ENCODE data around the gene SPAG8. TPM values are rescaled to one million over a fixed set of nuclear protein-coding genes. Genes with fewer than 3 reads are reported as not detected.

The SPAG8 gene
- total RNA-seq, 1 experiment from 2014 or later: 0.29 TPM

GRCh38 chr9:35783418-35783817 lies 28.6 kb downstream of the SPAG8 start:
- Mint-ChIP-seq H3K4me1 (ENCODE audit: low read depth, unreplicated experiment) (no peaks in the 10 kb centered on the region), H3K27me3 (ENCODE audit: insufficient read depth, unreplicated experiment) (no peaks in the 10 kb centered on the region), H3K9me3 (ENCODE audit: unreplicated experiment) (no peaks in the 10 kb centered on the region), H3K27ac (ENCODE audit: unreplicated experiment) (no peak overlapping the region), H3K36me3 (ENCODE audit: insufficient read depth, unreplicated experiment) (no peaks in the 10 kb centered on the region), H3K4me3 (ENCODE audit: unreplicated experiment) (no peak overlapping the region)
- H3K27me3 ChIP-seq (replicated peaks; ENCODE audit: control insufficient read depth, insufficient read depth, low read length): no peaks in the 10 kb centered on the region
- intact Hi-C loops (cut with micrococcal nuclease; ENCODE audit: unreplicated experiment): no loop called here
- TF ChIP-seq CTCF (IDR thresholded peaks at IDR 0.05; ENCODE audit: insufficient read depth in 1 of 2, low read depth in 1 of 2, low read length in 1 of 2, severe bottlenecking in 1 of 2, unreplicated experiment in 1 of 2): no peak
- H3K4me1 ChIP-seq: no peaks in the 10 kb centered on the region
- no peaks in the 10 kb centered on the region for H3K36me3 ChIP-seq (ENCODE audit: control insufficient read depth, insufficient read depth, low read length)
- H3K4me3 ChIP-seq (ENCODE audit: low read depth, low read length): no peak overlapping the region
- ChIA-PET CTCF (interaction anchor here (1.2 to 1.3 kb wide), 2 partner anchors 12 to 31 kb away, joined by 4 read pairs; partner anchors contain the start of gene HINT2), POLR2A (no interaction called here)
- DNase-seq: no peak
- no TSS peak for BruUV-seq (replicated peaks)
- H3K9me3 ChIP-seq: no peaks in the 10 kb centered on the region

DNA sequence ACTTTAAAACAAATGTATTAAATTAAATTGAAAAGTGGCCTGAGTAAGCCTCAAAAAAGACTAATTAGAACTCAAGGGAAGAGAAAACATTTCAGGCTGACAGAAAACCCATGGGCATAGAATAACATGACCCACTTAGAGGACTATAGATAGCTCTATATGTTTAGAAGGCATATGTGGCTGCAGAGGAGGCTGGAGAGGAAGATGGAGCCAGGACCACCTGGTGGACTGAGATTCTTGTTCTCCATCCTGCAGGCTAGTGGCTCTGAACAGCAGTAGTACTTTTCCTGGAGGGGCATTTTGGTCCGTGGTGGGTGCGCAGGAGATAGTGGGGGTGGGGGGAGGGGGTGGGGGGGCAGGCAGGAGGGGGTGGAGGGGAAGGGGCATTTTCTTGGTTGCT lies 31.0 kb downstream of the SPAG8 start:
- Mint-ChIP-seq H3K27ac (ENCODE audit: unreplicated experiment) (no peak overlapping the region), H3K36me3 (ENCODE audit: insufficient read depth, unreplicated experiment) (no peaks in the 10 kb centered on the region), H3K4me3 (ENCODE audit: unreplicated experiment) (no peak overlapping the region), H3K9me3 (ENCODE audit: unreplicated experiment) (no peaks in the 10 kb centered on the region), H3K27me3 (ENCODE audit: insufficient read depth, unreplicated experiment) (no peaks in the 10 kb centered on the region), H3K4me1 (ENCODE audit: low read depth, unreplicated experiment) (no peaks in the 10 kb centered on the region)
- Histone ChIP-seq H3K4me1 (no peaks in the 10 kb centered on the region), H3K4me3 (ENCODE audit: low read depth, low read length) (no peak overlapping the region), H3K36me3 (ENCODE audit: control insufficient read depth, insufficient read depth, low read length) (no peaks in the 10 kb centered on the region), H3K9me3 (no peaks in the 10 kb centered on the region), H3K27me3 (replicated peaks; ENCODE audit: control insufficient read depth, insufficient read depth, low read length) (no peaks in the 10 kb centered on the region)
- TF ChIP-seq CTCF (IDR thresholded peaks at IDR 0.05; ENCODE audit: insufficient read depth in 1 of 2, low read depth in 1 of 2, low read length in 1 of 2, severe bottlenecking in 1 of 2, unreplicated experiment in 1 of 2): no peak
- CTCF ChIA-PET: no interaction called here
- POLR2A ChIA-PET: no interaction called here
- intact Hi-C loops (cut with micrococcal nuclease; ENCODE audit: unreplicated experiment): no loop called here
- BruUV-seq (replicated peaks): no TSS peak
- no peak for DNase-seq

DNA sequence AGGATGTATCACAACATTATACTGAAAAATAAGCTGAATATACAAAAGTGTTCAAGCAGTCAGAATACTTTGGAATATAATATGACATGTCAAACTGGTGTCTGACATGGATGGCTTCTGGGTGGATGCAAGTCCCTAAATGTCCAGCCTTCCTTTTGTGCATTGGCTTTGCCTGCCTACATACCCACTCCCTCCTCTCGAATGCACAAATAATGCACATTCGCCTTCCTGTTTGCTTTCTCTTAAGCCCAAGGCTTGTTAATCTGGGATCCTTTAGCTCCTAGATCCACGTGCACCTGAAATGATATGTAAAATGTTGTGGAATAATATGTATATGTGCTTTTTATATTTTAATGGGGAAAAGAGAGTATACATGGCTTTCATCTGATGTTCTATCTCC lies 33.6 kb downstream of the SPAG8 start:
- H3K36me3 ChIP-seq (ENCODE audit: control insufficient read depth, insufficient read depth, low read length): no peaks in the 10 kb centered on the region
- BruUV-seq (replicated peaks): no TSS peak
- Mint-ChIP-seq H3K27me3 (ENCODE audit: insufficient read depth, unreplicated experiment) (no peaks in the 10 kb centered on the region), H3K27ac (ENCODE audit: unreplicated experiment) (no peak overlapping the region), H3K36me3 (ENCODE audit: insufficient read depth, unreplicated experiment) (no peaks in the 10 kb centered on the region), H3K9me3 (ENCODE audit: unreplicated experiment) (no peaks in the 10 kb centered on the region), H3K4me1 (ENCODE audit: low read depth, unreplicated experiment) (no peaks in the 10 kb centered on the region), H3K4me3 (ENCODE audit: unreplicated experiment) (no peak overlapping the region)
- no peaks in the 10 kb centered on the region for H3K27me3 ChIP-seq (replicated peaks; ENCODE audit: control insufficient read depth, insufficient read depth, low read length)
- no peaks in the 10 kb centered on the region for H3K9me3 ChIP-seq
- H3K4me3 ChIP-seq (ENCODE audit: low read depth, low read length): no peak overlapping the region
- intact Hi-C loops (cut with micrococcal nuclease; ENCODE audit: unreplicated experiment): no loop called here
- CTCF ChIA-PET: interaction anchor here (0.8 to 2.2 kb wide), 2 partner anchors 12 to 104 kb away, joined by 3 to 4 read pairs; no protein-coding TSS in a partner anchor
- POLR2A ChIA-PET: no interaction called here
- DNase-seq: no peak
- no peak for TF ChIP-seq CTCF (IDR thresholded peaks at IDR 0.05; ENCODE audit: insufficient read depth in 1 of 2, low read depth in 1 of 2, low read length in 1 of 2, severe bottlenecking in 1 of 2, unreplicated experiment in 1 of 2)
- H3K4me1 ChIP-seq: no peaks in the 10 kb centered on the region
